GM18867 (cell line): Measurements from ENCODE around the gene SEC62.

ENCODE experiments used
- ATAC-seq: cut with Tn5 transposase; IDR thresholded peaks from one replicate; pipeline ENCODE4 v1.9.1; 2021; ENCODE audit warnings: mild to moderate bottlenecking, moderate library complexity; ENCODE audit not compliant: unreplicated experiment

Gene SEC62

GRCh38 chr3:169966951-169967915 lies 626 bp downstream of the SEC62 start:
- ATAC-seq, result peak; percentile 33

- no peak for ATAC-seq
Observed at GRCh38 chr3:169968224-169968885, 1.7 kb downstream of the SEC62 start.

GRCh38 chr3:169969174-169970095 lies 2.8 kb downstream of the SEC62 start:
- ATAC-seq, result no peak

DNA sequence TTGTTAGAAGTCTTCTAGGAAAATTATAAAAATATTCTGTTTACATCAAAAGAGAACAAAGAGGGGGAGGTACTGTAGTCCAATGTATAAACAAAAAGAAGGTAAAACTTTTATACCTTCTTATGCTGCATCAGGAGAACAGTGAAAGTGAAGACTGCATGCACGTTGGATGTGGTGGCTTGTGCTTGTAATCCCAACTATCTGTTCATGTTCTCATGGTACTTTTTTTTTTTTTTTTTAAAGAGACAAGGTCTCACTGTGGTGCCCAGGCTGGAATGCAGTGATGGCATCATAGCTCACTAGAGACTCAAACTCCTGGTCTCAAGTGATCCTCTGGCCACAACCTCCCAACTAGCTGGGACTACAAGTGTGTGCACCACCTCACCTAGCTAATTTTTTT lies 4.2 kb downstream of the SEC62 start:
- ATAC-seq, result no peak

DNA sequence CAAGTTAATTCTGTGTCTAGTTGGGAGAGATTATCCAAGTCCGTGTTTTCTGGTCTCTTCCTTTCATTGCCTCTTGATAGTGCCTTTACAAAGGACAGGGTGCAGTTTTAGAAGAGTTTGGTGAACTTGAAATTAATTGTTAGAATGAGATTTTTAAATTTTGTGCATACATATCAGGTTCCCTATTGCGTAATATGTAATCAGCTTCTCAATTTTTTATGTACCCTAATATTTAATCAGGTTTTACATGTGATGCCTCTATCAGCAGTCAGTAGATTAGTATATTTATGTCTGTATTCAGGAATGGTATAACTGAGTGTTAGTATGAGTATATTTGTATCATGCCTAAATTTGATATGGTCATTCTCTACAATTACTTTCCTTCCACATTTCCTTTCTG lies 4.9 kb downstream of the SEC62 start:
- no peak for ATAC-seq

DNA sequence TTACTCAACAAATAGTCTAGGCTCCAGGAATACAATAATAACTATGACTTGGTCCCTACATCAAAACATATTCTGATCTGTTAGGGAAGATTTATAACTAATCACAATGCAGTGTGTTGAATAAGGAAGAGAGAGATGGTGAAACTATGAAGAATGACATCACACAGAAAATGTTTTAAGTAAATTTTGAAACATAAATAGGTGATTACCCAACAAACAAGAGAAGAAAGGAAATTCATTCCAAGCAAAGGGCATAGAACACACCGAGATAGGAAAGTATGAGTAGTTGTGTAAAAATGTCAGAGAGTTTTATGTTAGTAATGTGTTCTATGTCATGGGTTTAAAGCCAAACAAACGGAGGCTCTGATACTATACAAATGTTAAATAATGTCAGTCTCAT lies 13.4 kb downstream of the SEC62 start:
- no peak for ATAC-seq

- ATAC-seq, result no peak
Observed at GRCh38 chr3:169984292-169984691, 17.7 kb downstream of the SEC62 start.

- ATAC-seq, result no peak
Observed at GRCh38 chr3:169990431-169990830, 23.8 kb downstream of the SEC62 start.

DNA sequence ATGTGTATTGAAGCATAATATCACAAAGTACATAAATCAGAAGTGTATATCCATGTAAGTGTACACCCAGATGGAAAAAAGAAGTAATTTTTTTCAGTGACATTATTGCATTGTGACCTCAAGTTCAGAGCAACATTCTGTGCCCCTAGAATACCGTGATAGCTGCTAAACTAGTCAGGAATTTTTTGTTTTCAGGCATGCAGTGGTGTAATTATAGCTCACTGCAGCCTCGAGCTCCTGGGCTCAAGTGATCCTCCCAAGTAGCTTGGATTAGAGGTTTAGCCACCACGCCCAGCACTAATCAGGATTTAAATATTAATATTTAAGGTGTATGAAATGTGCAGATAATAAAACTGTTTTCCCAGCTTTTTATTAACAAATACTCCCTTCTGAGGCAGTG lies 25.5 kb downstream of the SEC62 start:
- no peak for ATAC-seq

GRCh38 chr3:169992781-169993180 lies 26.2 kb downstream of the SEC62 start:
- ATAC-seq, result no peak

DNA sequence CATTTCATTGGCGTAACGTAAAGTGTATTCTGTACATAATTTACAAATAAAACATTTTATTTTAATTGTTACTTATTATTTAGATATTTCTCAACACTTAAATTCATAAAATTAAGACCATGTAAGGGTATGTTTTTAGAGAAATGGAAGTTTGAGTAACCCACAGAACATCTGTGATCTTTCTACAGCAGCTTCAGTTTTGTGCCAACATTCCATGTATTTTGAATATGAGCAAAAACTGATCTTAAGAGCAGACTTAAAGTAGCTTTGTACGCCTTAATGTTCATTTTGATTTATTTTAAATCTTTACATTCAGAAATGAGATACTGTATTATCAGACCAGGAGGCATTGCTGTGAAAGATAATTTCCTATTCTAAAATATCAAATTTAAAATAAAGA lies 27.2 kb downstream of the SEC62 start:
- no peak for ATAC-seq

DNA sequence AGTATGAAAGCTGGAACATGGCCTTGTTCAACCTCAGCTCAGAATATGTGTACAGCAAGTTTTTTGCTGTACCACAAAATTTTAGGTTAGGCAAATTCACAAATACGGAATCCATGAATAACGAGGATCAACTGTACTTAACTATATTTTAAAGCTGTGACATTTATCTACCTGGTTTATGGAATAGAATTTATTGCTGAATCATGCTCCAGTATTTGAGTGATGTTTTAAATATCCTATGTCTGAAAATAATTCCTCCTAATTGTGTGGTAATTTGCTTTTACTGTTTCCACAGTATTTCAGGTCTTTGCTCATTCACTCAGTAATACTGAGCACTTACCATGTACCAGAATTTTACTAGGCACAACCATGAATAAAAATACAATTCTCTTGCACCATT lies 29.5 kb downstream of the SEC62 start:
- ATAC-seq, result no peak

GRCh38 chr3:169998668-169999131 lies 32.1 kb downstream of the SEC62 start:
- ATAC-seq, result peak; percentile 18

GRCh38 chr3:169999433-169999832 lies 32.8 kb downstream of the SEC62 start:
- peak; percentile 92 for ATAC-seq

GRCh38 chr3:170000051-170000450 lies 33.4 kb downstream of the SEC62 start:
- no peak for ATAC-seq

- ATAC-seq, result no peak
Observed at GRCh38 chr3:170002231-170002630, 35.6 kb downstream of the SEC62 start.

- ATAC-seq, result no peak
Observed at GRCh38 chr3:170002879-170003278, 36.3 kb downstream of the SEC62 start.

DNA sequence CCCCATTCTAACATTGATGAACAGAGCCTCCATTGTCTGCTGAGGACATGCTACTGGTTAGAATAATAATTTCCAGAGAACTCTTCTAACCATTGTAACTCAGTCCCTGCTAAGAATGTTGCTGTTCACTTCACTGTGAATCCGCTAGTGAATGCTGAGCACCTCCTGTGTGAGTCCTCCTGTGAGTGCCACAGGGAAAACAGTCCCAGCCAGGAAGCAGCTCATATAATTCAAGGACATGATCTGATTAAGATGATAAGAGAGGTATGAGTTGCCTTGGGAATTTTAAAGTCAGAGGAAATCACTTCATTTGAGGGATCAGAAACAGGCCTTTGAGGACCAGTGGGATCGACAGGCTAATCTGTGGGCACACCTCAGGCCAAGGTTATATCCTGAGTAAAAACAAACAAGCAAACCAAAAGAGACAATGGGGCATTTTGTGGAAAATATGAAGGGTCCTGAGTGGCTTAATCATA lies 37.3 kb downstream of the SEC62 start:
- ATAC-seq, result no peak

DNA sequence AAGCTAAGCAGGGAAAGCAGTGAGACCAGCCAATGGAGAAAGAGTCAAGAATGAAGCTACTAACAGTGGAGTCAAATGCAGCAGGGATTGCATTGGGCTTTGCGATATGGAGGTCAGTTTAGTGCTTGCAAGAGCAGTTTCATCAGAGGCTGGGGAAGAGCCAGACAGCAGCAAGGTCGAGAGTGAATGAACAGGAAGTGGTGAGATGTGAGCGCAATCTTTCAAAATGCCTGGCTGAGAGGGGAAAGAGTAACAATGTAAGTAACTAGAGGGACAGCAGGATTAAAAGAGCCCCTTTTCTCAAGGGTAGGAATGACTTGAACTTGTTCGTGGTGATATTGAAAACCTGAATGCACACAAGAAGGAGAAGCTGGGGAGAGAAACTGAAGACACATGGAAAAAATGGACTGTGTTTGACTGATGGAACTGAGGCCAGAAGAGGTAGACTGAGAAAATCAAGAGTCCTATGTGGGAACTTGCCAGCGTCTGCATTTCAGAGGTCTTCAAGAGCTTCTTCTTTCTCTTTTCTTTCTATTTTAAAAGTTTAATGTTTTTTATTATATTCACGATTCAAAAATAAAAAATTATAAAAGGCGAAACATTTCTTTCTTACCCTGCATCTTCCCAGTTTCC lies 40.5 kb downstream of the SEC62 start:
- ATAC-seq, result peak; percentile 95

GRCh38 chr3:170010498-170010897 lies 43.9 kb downstream of the SEC62 start:
- no peak for ATAC-seq
